Astrocyte (in vitro differentiated cells and primary cell): ENCODE results near the gene SHISA2. TPM values are rescaled to one million over a fixed set of nuclear protein-coding genes. Genes with fewer than 3 reads are reported as not detected.
"Not testable (repeated sequence)": the region's sequence is repeated elsewhere in the genome, so short reads cannot be mapped to it uniquely, and the experiment has no call there.

Source experiments
- DNase-seq: peaks from one replicate; pipeline ENCODE4 v3.0.0-alpha.2; 2010; ENCODE audit warnings: low read depth
- FAIRE-seq: peaks from 2 replicates; lab custom pipeline; 2011; peaks lifted over from hg19 to GRCh38; lab: Jason Lieb, UNC
- H2AFZ ChIP-seq: 2 replicates; pipeline ENCODE4 v1.6.0; 2012; ENCODE audit warnings: low read depth, low read length, inconsistent platforms
- H3K27ac ChIP-seq: 2 replicates; pipeline ENCODE4 v1.5.1; 2011; ENCODE audit warnings: low read depth, low read length, inconsistent platforms
- H3K27me3 ChIP-seq: 2 replicates; pipeline ENCODE4 v1.6.0; 2011; ENCODE audit warnings: low read length, inconsistent platforms; ENCODE audit not compliant: insufficient read depth
- H3K36me3 ChIP-seq: 2 replicates; pipeline ENCODE4 v1.5.1; 2011; ENCODE audit warnings: low read length, inconsistent platforms; ENCODE audit not compliant: insufficient read depth
- H3K4me1 ChIP-seq: 2 replicates; pipeline ENCODE4 v1.5.1; 2011; ENCODE audit warnings: low read length, inconsistent platforms; ENCODE audit not compliant: insufficient read depth
- H3K4me2 ChIP-seq: 2 replicates; pipeline ENCODE4 v1.6.0; 2012; ENCODE audit warnings: low read length, inconsistent platforms
- H3K4me3 ChIP-seq: 2 replicates; pipeline ENCODE4 v1.5.1; 2011; ENCODE audit warnings: low read depth, mild to moderate bottlenecking, low read length, inconsistent platforms; ENCODE audit not compliant: insufficient read depth
- H3K79me2 ChIP-seq: 2 replicates; pipeline ENCODE4 v1.6.0; 2012; ENCODE audit warnings: mild to moderate bottlenecking, low read length, inconsistent platforms; ENCODE audit not compliant: insufficient read depth
- H3K9ac ChIP-seq: 2 replicates; pipeline ENCODE4 v1.6.0; 2012; ENCODE audit warnings: mild to moderate bottlenecking, low read length, inconsistent platforms
- H3K9me3 ChIP-seq: 2 replicates; pipeline ENCODE4 v1.5.1; 2012; ENCODE audit warnings: low read depth, mild to moderate bottlenecking, low read length, inconsistent platforms; ENCODE audit not compliant: insufficient read depth
- H4K20me1 ChIP-seq: 2 replicates; pipeline ENCODE4 v1.6.0; 2012; ENCODE audit warnings: low read length, inconsistent platforms; ENCODE audit not compliant: insufficient read depth
- H3K27ac Mint-ChIP-seq: one replicate; pipeline ENCODE4 v1.8.0; 2021; ENCODE audit warnings: mild to moderate bottlenecking, mixed read lengths; ENCODE audit not compliant: unreplicated experiment
- H3K27me3 Mint-ChIP-seq: one replicate; pipeline ENCODE4 v1.8.0; 2021; ENCODE audit warnings: low read depth, mixed read lengths; ENCODE audit not compliant: unreplicated experiment
- H3K36me3 Mint-ChIP-seq: one replicate; pipeline ENCODE4 v1.8.0; 2021; ENCODE audit warnings: low read depth, mixed read lengths; ENCODE audit not compliant: unreplicated experiment
- H3K4me1 Mint-ChIP-seq: one replicate; pipeline ENCODE4 v1.8.0; 2021; ENCODE audit warnings: low read depth, mixed read lengths; ENCODE audit not compliant: unreplicated experiment
- H3K4me3 Mint-ChIP-seq: one replicate; pipeline ENCODE4 v1.8.0; 2021; ENCODE audit warnings: mild to moderate bottlenecking, moderate library complexity, mixed read lengths; ENCODE audit not compliant: unreplicated experiment
- H3K9me3 Mint-ChIP-seq: one replicate; pipeline ENCODE4 v1.8.0; 2021; ENCODE audit warnings: mild to moderate bottlenecking, mixed read lengths; ENCODE audit not compliant: unreplicated experiment
- EZH2 ChIP-seq: IDR thresholded peaks from 2 replicates; pipeline ENCODE4 v1.6.1; 2012; ENCODE audit warnings: mild to moderate bottlenecking, low read length, inconsistent platforms; ENCODE audit not compliant: insufficient read depth
- total RNA-seq: library from RNA; stranded (reverse); gene quantifications from 2 replicates; pipeline ENCODE4 v1.2.1, GENCODE V29; 2021
- TF ChIP-seq, protein P1 (sequence below): IDR thresholded peaks from 2 replicates; pipeline ENCODE4 v1.5.1; 2011; ENCODE audit warnings: low read depth, mild to moderate bottlenecking, inconsistent platforms, low read length, moderate library complexity; ENCODE audit not compliant: insufficient read depth

The SHISA2 gene
- total RNA-seq, 1 donor from 2014 or later: 6.0 TPM

DNA sequence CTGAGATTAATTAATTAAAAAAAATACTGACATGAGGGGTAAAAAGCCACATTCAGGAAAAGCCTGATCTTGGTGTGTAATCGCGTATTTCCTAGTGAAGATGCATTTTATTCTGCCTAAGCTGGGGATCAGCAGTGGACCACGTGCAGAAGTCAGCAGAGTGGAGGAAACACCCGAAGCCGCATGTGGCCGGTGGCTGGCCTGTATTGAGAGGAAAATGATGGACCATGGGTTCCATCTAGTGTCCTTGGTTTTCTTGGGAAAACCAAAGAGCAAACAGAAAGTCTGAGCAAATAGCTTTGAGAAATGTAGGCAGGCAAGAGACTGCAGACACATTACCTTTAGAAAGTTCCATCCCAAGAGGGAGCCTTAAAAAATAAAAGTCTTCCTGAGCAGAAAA is 23.7 kb upstream of the SHISA2 start:
- Histone ChIP-seq H3K4me1 (peaks cover 2% of the 10 kb centered on the region), H2AFZ (no peak overlapping the region), H3K36me3 (no peaks in the 10 kb centered on the region), H3K27ac (no peak overlapping the region), H3K9ac (no peak overlapping the region), H3K4me3 (no peak overlapping the region), H3K4me2 (no peak overlapping the region), H4K20me1 (no peaks in the 10 kb centered on the region), H3K27me3 (no peaks in the 10 kb centered on the region), H3K79me2 (no peaks in the 10 kb centered on the region), H3K9me3 (no peaks in the 10 kb centered on the region)
- H3K27ac Mint-ChIP-seq: peak overlapping the region; percentile 66
- peaks cover 4% of the 10 kb centered on the region for H3K27me3 Mint-ChIP-seq
- peaks cover 4% of the 10 kb centered on the region for H3K4me1 Mint-ChIP-seq
- TF ChIP-seq, protein P1, sequence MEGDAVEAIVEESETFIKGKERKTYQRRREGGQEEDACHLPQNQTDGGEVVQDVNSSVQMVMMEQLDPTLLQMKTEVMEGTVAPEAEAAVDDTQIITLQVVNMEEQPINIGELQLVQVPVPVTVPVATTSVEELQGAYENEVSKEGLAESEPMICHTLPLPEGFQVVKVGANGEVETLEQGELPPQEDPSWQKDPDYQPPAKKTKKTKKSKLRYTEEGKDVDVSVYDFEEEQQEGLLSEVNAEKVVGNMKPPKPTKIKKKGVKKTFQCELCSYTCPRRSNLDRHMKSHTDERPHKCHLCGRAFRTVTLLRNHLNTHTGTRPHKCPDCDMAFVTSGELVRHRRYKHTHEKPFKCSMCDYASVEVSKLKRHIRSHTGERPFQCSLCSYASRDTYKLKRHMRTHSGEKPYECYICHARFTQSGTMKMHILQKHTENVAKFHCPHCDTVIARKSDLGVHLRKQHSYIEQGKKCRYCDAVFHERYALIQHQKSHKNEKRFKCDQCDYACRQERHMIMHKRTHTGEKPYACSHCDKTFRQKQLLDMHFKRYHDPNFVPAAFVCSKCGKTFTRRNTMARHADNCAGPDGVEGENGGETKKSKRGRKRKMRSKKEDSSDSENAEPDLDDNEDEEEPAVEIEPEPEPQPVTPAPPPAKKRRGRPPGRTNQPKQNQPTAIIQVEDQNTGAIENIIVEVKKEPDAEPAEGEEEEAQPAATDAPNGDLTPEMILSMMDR: no peak
- no peak for TF ChIP-seq EZH2
- H3K36me3 Mint-ChIP-seq: no peaks in the 10 kb centered on the region
- DNase-seq (no peak), FAIRE-seq (no peak)
- H3K9me3 Mint-ChIP-seq: no peaks in the 10 kb centered on the region
- H3K4me3 Mint-ChIP-seq: no peak overlapping the region

DNA sequence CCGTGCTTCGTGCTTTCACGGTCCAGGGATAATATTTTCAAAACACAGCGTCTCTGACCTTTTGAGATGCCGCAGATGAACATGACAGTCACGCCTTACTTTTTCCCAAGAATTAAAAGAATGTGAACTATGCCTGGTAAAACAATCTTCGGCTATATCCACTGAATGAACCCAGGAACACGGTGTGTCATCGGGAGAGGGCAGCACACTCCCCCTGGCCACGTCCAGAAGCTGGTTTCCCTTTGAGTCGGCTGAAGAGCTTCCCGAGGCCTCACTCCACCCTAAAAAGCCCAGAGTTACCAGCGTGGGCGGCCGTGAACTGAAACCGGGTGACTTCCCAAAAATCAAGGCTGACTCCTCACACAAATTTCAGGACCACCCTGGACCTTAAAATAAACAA is 22.9 kb upstream of the SHISA2 start:
- Histone ChIP-seq H4K20me1 (no peaks in the 10 kb centered on the region), H3K27me3 (no peaks in the 10 kb centered on the region), H3K36me3 (no peaks in the 10 kb centered on the region), H3K9me3 (no peaks in the 10 kb centered on the region), H3K4me1 (peaks cover 2% of the 10 kb centered on the region), H3K4me3 (peak overlapping the region; percentile 24), H2AFZ (peak overlapping the region; percentile 41), H3K9ac (no peak overlapping the region), H3K27ac (no peak overlapping the region), H3K79me2 (no peaks in the 10 kb centered on the region), H3K4me2 (peak overlapping the region; percentile 76)
- H3K4me1 Mint-ChIP-seq: peaks cover 5% of the 10 kb centered on the region
- DNase-seq (peak; percentile 26), FAIRE-seq (no peak)
- H3K27me3 Mint-ChIP-seq: peaks cover 4% of the 10 kb centered on the region
- no peaks in the 10 kb centered on the region for H3K9me3 Mint-ChIP-seq
- H3K27ac Mint-ChIP-seq: no peak overlapping the region
- TF ChIP-seq, protein P1: no peak
- TF ChIP-seq EZH2: no peak
- no peaks in the 10 kb centered on the region for H3K36me3 Mint-ChIP-seq
- H3K4me3 Mint-ChIP-seq: no peak overlapping the region

GRCh38 chr13:26072335-26072734 is 20.5 kb upstream of the SHISA2 start:
- not testable (repeated sequence) for H3K4me2 ChIP-seq, H3K9me3 ChIP-seq, H3K27ac ChIP-seq, H3K9ac ChIP-seq, H3K4me3 ChIP-seq, H3K79me2 ChIP-seq, H3K4me1 Mint-ChIP-seq, H3K27me3 ChIP-seq, H3K4me1 ChIP-seq, H3K27me3 Mint-ChIP-seq, H2AFZ ChIP-seq, H3K36me3 Mint-ChIP-seq, H4K20me1 ChIP-seq, H3K27ac Mint-ChIP-seq, H3K9me3 Mint-ChIP-seq, DNase-seq, H3K4me3 Mint-ChIP-seq, H3K36me3 ChIP-seq
- FAIRE-seq: peak; percentile 100
